WI38 (cell line): ENCODE data around the gene KCTD5.

Experiments used
- H3K4me3 ChIP-seq: 2 replicates; pipeline ENCODE4 v1.5.1; 2011; ENCODE audit warnings: low read depth, mild to moderate bottlenecking, control low read depth, low read length
- CTCF ChIP-seq: IDR thresholded peaks from 2 replicates; pipeline ENCODE4 v1.5.1; 2012; ENCODE audit warnings: low read depth, mild to moderate bottlenecking, control low read depth, low read length

Gene KCTD5

GRCh38 chr16:2701713-2702437 lies 19.6 kb downstream of the KCTD5 start:
- no peak for TF ChIP-seq CTCF
- no peak overlapping the region for H3K4me3 ChIP-seq

- H3K4me3 ChIP-seq = no peak overlapping the region
- no peak for TF ChIP-seq CTCF
Observed at GRCh38 chr16:2702438-2702825, 20.1 kb downstream of the KCTD5 start.

- TF ChIP-seq CTCF = no peak
- no peak overlapping the region for H3K4me3 ChIP-seq
Observed at GRCh38 chr16:2702871-2703745, 20.8 kb downstream of the KCTD5 start.

- no peak overlapping the region for H3K4me3 ChIP-seq
- no peak for TF ChIP-seq CTCF
Observed at GRCh38 chr16:2704166-2704982, 22.1 kb downstream of the KCTD5 start.

- no peak overlapping the region for H3K4me3 ChIP-seq
- no peak for TF ChIP-seq CTCF
Observed at GRCh38 chr16:2704983-2705275, 22.6 kb downstream of the KCTD5 start.

GRCh38 chr16:2705351-2705750 lies 23.0 kb downstream of the KCTD5 start:
- TF ChIP-seq CTCF = no peak

More at GRCh38 chr16:2705351-2705750, 23.0 kb downstream of the KCTD5 start:
- no peak overlapping the region for H3K4me3 ChIP-seq
